Retinal pigment epithelial cell (primary cell): ENCODE data around the gene PSTPIP2.
"Not testable (repeated sequence)": the region's sequence is repeated elsewhere in the genome, so short reads cannot be mapped to it uniquely, and the experiment has no call there.

Experiments used
- DNase-seq: peaks from one replicate; pipeline ENCODE4 v3.0.0-alpha.2; 2010; ENCODE audit warnings: low read depth
- H3K4me3 ChIP-seq: 2 replicates; pipeline ENCODE4 v1.5.1; 2011; ENCODE audit warnings: mild to moderate bottlenecking, low read length, control low read depth, moderate library complexity
- CTCF ChIP-seq: conservative IDR thresholded peaks from 2 replicates; pipeline ENCODE4 v1.5.1; 2011; ENCODE audit warnings: low read depth, low read length, control low read depth, inconsistent platforms

PSTPIP2 gene

DNA sequence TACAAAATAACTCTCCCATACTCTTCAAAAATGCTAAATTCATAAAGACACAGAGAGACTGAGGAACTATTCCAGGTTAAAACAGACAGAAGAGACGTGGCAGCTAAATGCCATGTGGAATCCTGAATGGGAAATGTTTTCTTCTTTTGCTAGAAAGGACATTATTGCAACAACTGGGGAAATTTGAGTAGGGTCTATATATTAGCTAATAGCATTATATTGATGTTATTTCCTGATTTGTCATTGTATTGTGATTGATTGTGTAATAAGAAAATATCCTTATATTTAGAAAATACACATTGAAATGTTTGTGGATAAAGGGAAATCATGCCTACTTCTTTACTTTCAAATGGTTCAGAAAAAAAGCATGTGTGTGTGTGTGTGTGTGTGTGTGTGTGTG lies 23.4 kb downstream of the PSTPIP2 start:
- no peak overlapping the region for H3K4me3 ChIP-seq
- TF ChIP-seq CTCF = no peak
- DNase-seq = no peak

DNA sequence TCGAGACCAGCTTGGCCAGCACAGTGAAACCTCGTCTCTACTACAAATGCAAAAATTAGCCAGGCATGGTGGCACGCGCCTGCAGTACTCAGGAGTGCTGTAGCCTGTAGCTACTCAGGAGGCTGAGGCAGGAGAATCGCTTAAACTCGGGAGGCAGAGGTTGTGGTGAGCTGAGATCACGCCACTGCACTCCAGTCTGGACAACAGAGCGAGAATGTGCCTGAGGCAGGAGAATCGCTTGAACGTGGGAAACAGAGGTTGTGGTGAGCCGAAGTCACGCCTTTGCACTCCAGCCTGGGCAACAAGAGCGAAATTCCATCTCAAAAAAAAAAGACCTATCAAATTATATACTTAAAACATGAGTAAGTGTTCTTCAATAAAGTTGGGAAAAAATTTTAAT lies 24.7 kb downstream of the PSTPIP2 start:
- not testable (repeated sequence) for DNase-seq, H3K4me3 ChIP-seq

DNA sequence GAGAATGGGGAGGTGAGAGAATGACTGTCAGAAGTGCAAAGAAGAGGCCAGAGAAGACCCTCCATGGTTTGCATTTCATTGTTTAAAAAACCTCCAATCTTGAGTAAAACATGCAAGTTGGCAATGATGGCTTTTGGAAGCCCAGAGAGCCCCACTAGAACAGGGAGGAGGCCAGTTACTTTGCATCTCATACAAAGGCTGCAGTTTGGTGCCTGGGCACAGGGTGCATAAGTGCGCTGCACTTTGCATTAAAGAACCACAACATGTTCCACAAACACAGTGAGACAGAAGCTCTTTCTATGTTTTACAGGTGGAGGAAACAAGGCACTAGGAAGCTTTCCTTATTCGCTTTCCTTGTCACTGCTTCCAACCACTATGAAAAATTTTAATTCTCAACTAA lies 25.4 kb downstream of the PSTPIP2 start:
- no peak for DNase-seq
- no peak overlapping the region for H3K4me3 ChIP-seq
- no peak for TF ChIP-seq CTCF

- no peak for DNase-seq
- H3K4me3 ChIP-seq = no peak overlapping the region
- TF ChIP-seq CTCF = no peak
Observed at GRCh38 chr18:46046126-46046525, 25.9 kb downstream of the PSTPIP2 start.

DNA sequence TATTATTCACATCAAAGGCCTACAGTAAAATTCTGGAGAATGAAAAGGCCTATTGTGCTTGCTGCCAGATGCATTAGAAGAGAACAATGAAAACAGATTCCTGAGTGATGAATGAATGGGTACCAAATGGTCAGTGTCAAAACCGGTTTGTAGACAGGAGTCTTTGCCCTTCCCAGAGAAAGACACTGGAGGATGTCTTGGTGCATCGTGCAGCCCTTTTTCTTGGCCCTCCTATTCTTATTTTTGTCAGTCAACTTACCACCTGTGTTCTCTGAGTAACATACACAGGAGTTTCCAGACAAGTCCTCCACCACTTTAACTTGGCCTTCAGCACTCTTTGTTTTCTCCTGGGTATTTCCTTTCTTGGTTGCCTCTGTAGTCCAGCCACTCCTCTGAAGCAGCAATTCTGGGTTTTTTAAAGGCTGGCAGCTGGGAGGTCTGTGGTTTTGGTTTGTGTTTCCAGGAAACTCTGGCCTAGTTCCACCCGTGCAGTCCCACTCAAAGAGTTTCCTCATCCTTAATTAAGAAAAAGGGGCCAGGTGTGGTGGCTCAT lies 29.4 kb downstream of the PSTPIP2 start:
- DNase-seq = no peak
- no peak for TF ChIP-seq CTCF
- H3K4me3 ChIP-seq = no peak overlapping the region

- H3K4me3 ChIP-seq = no peak overlapping the region
- DNase-seq = no peak
- TF ChIP-seq CTCF = no peak
Observed at GRCh38 chr18:46040747-46041104, 31.3 kb downstream of the PSTPIP2 start.

DNA sequence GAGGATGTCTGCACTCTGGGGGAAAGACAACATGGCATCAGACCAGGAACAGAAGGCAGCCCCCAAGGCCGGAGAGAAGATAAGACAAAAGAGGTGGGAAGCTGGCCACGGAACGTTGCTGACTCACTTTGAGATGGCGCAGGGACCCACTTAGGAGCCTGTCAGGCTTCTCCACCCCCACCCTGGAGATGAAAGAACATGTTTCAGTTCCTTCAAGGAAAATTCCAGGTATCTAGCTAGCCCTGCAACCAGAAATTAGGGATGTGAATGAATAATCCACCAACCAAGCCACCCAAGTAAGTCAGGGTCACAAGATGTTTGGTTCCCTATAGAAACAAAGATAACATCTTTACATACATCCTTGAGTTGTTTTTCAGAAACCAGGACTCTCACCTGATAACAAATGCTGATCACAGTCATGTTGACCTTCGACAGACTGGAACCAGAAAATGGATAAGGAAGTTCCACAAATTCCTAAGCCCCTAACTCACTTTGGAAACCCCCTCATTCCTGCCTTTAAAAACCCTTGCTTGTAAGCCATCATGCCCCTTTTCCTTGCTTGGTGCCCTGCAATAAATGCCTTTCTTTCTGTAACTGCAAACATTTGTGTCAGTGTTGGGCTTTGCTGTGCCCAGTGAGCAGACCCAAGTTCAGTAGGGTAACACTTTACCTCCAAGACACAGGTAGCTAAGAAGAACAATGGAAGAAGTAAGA lies 31.9 kb downstream of the PSTPIP2 start:
- no peak for DNase-seq
- no peak overlapping the region for H3K4me3 ChIP-seq
- no peak for TF ChIP-seq CTCF
